SK-N-MC (cell line): ENCODE results near the gene CENPC.
"Not testable (repeated sequence)": the region's sequence is repeated elsewhere in the genome, so short reads cannot be mapped to it uniquely, and the experiment has no call there.

Experiments
- DNase-seq: peaks from one replicate; pipeline ENCODE4 v3.0.0-alpha.2; 2011; ENCODE audit warnings: low read depth, low spot score
- H3K27ac ChIP-seq: fragments of 200-600 bp; sonication (generic); 2 replicates; pipeline ENCODE4 v1.5.1; 2016; ENCODE audit warnings: mixed run types
- H3K36me3 ChIP-seq: fragments of 200-600 bp; sonication (generic); 2 replicates; pipeline ENCODE4 v1.6.1; 2017; ENCODE audit warnings: antibody characterized with exemption, low read length, mixed read lengths; ENCODE audit not compliant: insufficient read depth
- H3K4me3 ChIP-seq: fragments of 200-600 bp; sonication (generic); 2 replicates; pipeline ENCODE4 v1.5.1; 2016
- H3K9ac ChIP-seq: fragments of 200-600 bp; sonication (generic); 2 replicates; pipeline ENCODE4 v1.8.0; 2017; ENCODE audit warnings: mixed run types, mixed read lengths; ENCODE audit not compliant: insufficient read length
- H3K9me3 ChIP-seq: fragments of 200-600 bp; sonication (generic); 2 replicates; pipeline ENCODE4 v1.6.1; 2017; ENCODE audit warnings: low read depth, mild to moderate bottlenecking, antibody characterized with exemption, low read length, moderate library complexity, mixed read lengths
- EZH2 ChIP-seq: fragments of 200-600 bp; sonication (generic); IDR thresholded peaks from one replicate; pipeline ENCODE4 v1.6.1; 2017; ENCODE audit warnings: antibody characterized with exemption
- FOXP2 ChIP-seq: optimal IDR thresholded peaks from 2 replicates; pipeline ENCODE3; 2011; ENCODE audit warnings: mild to moderate bottlenecking, moderate library complexity; ENCODE audit not compliant: insufficient read depth; ENCODE audit errors: extremely low read length, control extremely low read depth
- POLR2AphosphoS5 ChIP-seq: IDR thresholded peaks from 2 replicates; pipeline ENCODE4 v1.6.1; 2012; ENCODE audit warnings: mild to moderate bottlenecking, low read depth, low read length, borderline replicate concordance

The CENPC gene

GRCh38 chr4:67546004-67546356 lies 677 bp upstream of the CENPC start:
- DNase-seq = no peak
- TF ChIP-seq FOXP2 = no peak
- TF ChIP-seq POLR2AphosphoS5 = no peak
- no peak for TF ChIP-seq EZH2
- Histone ChIP-seq H3K4me3 (peak overlapping the region; percentile 99), H3K9me3 (no peaks in the 10 kb centered on the region), H3K36me3 (peaks cover 22% of the 10 kb centered on the region), H3K27ac (peak overlapping the region; percentile 60; the same call in 1 of the 2 replicates), H3K9ac (peak overlapping the region; percentile 82)

GRCh38 chr4:67542076-67542475 lies 3.2 kb downstream of the CENPC start:
- H3K36me3 ChIP-seq = peaks cover 55% of the 10 kb centered on the region
- no peaks in the 10 kb centered on the region for H3K9me3 ChIP-seq
- TF ChIP-seq POLR2AphosphoS5 (no peak), EZH2 (no peak), FOXP2 (no peak)
- H3K4me3 ChIP-seq = no peak overlapping the region
- no peak overlapping the region for H3K27ac ChIP-seq
- H3K9ac ChIP-seq = no peak overlapping the region
- no peak for DNase-seq

- Histone ChIP-seq H3K4me3 (no peak overlapping the region), H3K9me3 (no peaks in the 10 kb centered on the region), H3K27ac (no peak overlapping the region), H3K36me3 (peaks cover 74% of the 10 kb centered on the region), H3K9ac (no peak overlapping the region)
- DNase-seq = no peak
- TF ChIP-seq POLR2AphosphoS5 (no peak), FOXP2 (no peak), EZH2 (no peak)
Measured at GRCh38 chr4:67539830-67540229, 5.5 kb downstream of the CENPC start.

- TF ChIP-seq EZH2 (no peak), FOXP2 (no peak), POLR2AphosphoS5 (no peak)
- peaks cover 79% of the 10 kb centered on the region for H3K36me3 ChIP-seq
- DNase-seq = no peak
- H3K9me3 ChIP-seq = no peaks in the 10 kb centered on the region
- no peak overlapping the region for H3K4me3 ChIP-seq
- H3K9ac ChIP-seq = no peak overlapping the region
- H3K27ac ChIP-seq = no peak overlapping the region
Measured at GRCh38 chr4:67535280-67535840, 9.9 kb downstream of the CENPC start.

GRCh38 chr4:67533112-67533511 lies 12.2 kb downstream of the CENPC start:
- no peaks in the 10 kb centered on the region for H3K9me3 ChIP-seq
- peaks cover 78% of the 10 kb centered on the region for H3K36me3 ChIP-seq
- no peak overlapping the region for H3K9ac ChIP-seq
- TF ChIP-seq EZH2 (no peak), POLR2AphosphoS5 (no peak), FOXP2 (no peak)
- H3K27ac ChIP-seq = no peak overlapping the region
- DNase-seq = no peak
- H3K4me3 ChIP-seq = no peak overlapping the region

GRCh38 chr4:67532397-67532796 lies 12.9 kb downstream of the CENPC start:
- H3K9ac ChIP-seq, H3K4me3 ChIP-seq, H3K27ac ChIP-seq, DNase-seq, H3K9me3 ChIP-seq: not testable (repeated sequence)
- peaks cover 80% of the 10 kb centered on the region for H3K36me3 ChIP-seq

GRCh38 chr4:67531379-67531962 lies 13.8 kb downstream of the CENPC start:
- Histone ChIP-seq H3K4me3 (no peak overlapping the region), H3K27ac (no peak overlapping the region), H3K36me3 (peaks cover 80% of the 10 kb centered on the region), H3K9ac (no peak overlapping the region), H3K9me3 (no peaks in the 10 kb centered on the region)
- TF ChIP-seq FOXP2 (no peak), EZH2 (no peak), POLR2AphosphoS5 (no peak)
- no peak for DNase-seq

- H3K9me3 ChIP-seq, H3K27ac ChIP-seq, H3K4me3 ChIP-seq, DNase-seq, H3K9ac ChIP-seq: not testable (repeated sequence)
- peaks cover 49% of the 10 kb centered on the region for H3K36me3 ChIP-seq
Measured at GRCh38 chr4:67524140-67524539, 21.2 kb downstream of the CENPC start.

GRCh38 chr4:67522851-67523671 lies 22.2 kb downstream of the CENPC start:
- TF ChIP-seq POLR2AphosphoS5 (no peak), EZH2 (no peak), FOXP2 (no peak)
- H3K27ac ChIP-seq = no peak overlapping the region
- no peaks in the 10 kb centered on the region for H3K9me3 ChIP-seq
- no peak for DNase-seq
- no peak overlapping the region for H3K4me3 ChIP-seq
- no peak overlapping the region for H3K9ac ChIP-seq
- peaks cover 48% of the 10 kb centered on the region for H3K36me3 ChIP-seq

- Histone ChIP-seq H3K9ac (no peak overlapping the region), H3K27ac (no peak overlapping the region), H3K4me3 (no peak overlapping the region), H3K9me3 (no peaks in the 10 kb centered on the region), H3K36me3 (peaks cover 47% of the 10 kb centered on the region)
- DNase-seq = no peak
- no peak for TF ChIP-seq FOXP2
- TF ChIP-seq EZH2 = no peak
- no peak for TF ChIP-seq POLR2AphosphoS5
Measured at GRCh38 chr4:67522230-67522629, 23.1 kb downstream of the CENPC start.
